NCI-H69 (cell line): ENCODE results near the gene RENBP.

ENCODE experiments used
- DNase-seq: peaks from one replicate; lab custom pipeline; 2025; lab: John Stamatoyannopoulos, UW

Gene RENBP

GRCh38 chrX:153953892-153954557, 9.6 kb upstream of the RENBP start:
- DNase-seq: no peak

GRCh38 chrX:153953342-153953830, 8.9 kb upstream of the RENBP start:
- DNase-seq: peak; percentile 40

DNA sequence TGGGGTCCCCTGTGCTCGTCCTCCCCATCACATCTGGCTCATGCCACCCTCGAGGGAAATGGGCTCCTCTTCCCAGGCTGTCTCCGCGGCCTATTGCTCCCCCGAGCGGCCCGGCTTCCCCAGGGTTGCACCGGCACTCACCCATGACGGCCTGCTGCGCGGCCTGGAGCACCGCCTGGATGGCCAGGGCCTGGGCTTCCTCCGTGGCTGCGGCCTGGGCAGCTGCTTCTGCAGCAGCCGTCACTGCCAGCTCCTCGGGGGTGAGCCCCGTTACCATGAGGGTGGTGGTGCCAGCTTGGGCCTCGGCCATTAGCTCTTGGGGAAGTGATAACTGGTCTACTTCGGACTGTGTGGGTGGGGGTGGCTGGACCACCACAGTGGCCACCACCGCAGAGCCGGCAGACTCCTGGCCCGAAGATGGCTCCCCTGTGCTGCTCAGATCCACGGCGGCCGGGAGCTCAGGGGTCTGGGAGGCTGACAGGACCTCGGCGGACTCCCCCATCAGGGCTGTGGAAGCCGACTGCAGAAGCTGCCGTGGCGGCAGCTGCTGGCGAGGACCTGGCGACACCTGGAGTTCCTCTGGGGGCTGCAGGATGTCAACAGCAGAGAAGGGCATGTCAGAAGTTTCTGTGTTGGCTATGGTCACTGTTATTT, 8.1 kb upstream of the RENBP start:
- DNase-seq: no peak

- no peak for DNase-seq
These were observed 7.4 kb upstream of the RENBP start for GRCh38 chrX:153951683-153952372.

- no peak for DNase-seq
These were observed 5.7 kb upstream of the RENBP start for GRCh38 chrX:153950127-153950526.

DNA sequence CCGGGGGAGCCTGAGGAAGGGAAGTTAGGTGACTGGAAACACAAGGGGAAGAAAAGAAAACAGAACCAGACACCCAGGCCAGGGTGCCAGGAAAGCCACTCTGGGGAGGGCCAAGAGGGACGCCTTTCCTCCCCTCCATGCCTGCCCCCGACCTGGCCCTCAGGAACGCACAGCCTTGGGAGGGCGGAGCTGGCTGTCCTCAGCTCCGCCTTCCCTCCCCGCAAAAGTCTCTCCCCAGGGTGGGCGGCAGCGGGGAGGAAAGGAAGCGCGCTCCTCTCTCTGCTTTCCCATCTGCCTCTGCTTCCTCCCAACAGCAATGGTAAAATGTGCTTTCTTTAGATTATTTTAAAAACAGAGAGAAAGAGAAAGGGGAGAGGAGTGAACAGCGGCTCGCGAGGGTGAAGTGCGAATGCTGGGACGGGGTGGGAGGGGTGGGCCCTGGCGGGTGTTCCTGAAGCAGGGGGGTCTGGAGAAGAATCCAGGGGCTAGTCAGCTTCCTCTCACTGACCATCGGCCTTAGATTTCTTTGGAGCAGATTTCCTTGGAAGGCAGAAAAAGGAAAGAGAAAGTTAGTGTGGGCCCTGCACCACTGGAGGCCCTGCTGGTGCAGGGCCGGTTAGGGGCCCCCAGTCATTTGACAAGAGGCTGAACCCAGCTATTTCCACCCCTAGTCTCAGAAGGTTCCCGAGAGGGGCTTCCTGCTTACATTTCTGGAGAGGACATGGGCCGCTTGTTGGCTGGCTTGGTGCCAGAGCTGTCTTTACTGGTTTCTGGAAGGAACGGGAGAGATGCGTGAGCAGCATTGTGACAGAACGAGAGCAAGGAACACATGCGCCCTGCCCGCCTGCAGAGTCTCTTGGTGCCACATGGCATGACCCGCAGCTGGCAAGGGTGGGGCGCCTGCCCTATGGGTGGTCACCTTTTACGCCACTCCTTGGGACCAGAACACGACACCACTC, 4.7 kb upstream of the RENBP start:
- DNase-seq: no peak

GRCh38 chrX:153948002-153948466, 3.6 kb upstream of the RENBP start:
- DNase-seq: no peak

DNA sequence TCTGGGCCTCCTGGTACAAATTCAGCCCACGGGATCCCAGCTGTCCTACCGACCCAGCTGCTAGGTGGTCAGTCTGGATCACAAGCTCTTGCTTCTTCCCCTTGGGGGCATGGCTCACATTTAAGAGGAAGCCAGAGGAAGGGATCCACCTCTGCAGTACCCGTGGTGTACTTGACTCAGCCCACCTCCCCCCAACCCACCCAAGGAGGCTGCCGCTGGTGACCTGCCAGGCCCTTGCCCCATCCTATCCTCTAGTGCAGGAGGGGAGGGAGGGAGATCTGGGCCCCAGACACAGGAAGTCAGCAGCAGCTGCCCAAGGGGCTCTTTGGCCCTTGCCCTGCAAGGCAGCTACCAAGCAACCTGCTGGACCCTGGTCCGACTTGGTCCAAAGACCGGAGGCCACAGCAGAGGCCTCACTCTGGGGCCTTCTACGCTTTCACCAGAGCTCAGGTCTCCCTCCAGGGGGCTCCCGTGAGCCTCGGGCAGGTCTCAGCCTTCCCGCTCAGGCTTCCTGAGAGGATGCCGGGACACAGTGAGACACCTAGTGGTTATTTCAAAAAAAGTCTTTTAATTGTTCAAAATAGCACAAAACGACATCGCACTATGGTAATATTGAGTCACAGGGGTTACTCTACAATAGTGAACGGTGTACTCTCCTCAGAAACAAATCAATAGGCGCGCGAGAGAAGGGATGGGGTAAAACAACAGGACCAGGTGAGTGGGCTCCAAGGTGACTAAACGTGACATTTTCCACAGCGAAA, 2.7 kb upstream of the RENBP start:
- peak; percentile 79 for DNase-seq

GRCh38 chrX:153945956-153946943, 1.8 kb upstream of the RENBP start:
- no peak for DNase-seq

DNA sequence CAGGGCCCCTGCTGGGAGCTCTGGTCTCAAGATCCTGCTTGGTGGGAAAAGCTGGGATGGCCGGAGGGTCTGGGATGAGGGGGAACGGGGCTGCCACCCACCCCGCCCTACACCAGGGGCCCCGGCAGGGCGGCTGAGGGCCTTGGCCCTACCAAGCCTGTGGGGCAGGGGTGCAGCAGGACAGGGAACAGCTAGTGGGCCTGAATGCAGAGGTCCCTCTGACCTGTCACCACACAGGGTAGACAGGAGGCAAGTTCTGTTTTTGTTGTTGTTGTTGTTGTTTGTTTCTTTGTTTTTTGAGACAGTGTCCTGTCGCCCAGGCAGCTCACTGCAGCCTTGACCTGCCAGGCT, 332 bp upstream of the RENBP start:
- DNase-seq: no peak

DNA sequence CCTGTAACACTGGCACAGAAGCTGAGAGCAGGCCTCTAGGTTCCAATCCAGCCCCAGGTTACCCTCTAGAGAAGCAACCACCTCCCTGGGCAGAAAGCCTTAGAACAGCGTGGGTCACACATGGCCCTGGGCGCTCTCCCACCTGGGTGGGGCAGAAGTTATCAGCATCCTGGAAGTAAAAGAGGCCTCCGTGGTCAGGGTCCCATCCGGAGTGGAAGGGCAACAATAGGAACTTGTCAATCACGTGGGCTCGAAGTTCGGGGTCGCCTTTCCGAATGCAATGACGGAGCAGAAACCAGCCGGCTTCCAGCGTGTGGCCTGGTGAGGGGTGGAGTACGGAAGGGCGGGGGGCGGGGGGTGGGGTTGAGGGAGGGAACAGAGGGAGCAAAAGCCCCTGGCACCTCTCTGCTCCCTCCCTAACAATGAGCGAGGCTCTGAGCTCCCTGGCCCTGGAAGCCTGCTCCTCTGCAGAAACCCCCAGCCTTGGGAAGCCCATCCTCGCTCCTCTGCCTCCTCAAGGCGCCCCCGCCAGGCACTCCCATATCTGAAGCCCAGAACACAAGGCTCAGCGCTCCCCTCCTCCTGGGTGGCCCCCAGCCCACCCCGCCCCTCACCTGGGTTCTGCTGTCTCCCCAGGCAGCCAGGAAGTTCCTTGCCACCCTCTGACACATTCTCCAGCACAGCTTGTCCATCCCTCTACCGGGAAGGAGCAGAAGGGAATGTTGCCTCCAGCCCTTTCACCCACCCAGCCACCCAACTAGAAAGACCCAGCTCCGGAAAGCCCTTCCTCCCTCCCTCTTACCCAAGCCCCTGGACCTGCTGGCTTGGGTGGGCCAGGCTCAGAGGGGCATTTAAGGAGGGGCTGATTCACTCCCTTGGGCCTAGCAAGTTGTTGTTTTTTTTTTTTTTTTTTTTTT, 2.8 kb downstream of the RENBP start:
- DNase-seq: no peak

GRCh38 chrX:153939573-153939972, 4.9 kb downstream of the RENBP start:
- peak; percentile 25 for DNase-seq

DNA sequence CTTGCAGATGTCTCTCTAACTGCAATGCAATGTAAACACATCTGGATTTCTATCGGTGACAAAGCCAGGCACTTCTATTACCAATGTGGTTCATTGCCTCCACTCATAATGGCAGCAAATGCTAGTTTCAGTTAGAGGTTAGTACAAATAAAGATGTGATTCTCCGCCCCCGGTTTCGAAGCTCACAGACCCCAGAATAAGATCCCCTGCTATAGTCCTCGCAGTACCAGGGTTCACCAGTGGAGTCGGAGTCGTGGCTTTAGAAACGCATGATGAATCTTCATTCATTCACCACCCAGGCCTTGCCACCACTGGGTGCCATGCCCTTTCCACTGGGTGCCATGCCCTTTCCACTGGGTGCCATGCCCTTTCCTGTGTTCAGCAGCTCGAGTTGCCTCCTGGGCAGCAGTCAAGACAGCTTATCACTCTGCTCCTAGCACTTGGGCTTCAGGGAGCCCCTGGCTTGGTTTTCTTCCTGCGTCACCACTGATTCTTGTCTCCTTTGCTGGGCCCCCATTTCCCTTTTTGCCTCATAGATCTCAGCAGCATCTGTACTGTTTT, 6.1 kb downstream of the RENBP start:
- no peak for DNase-seq

DNA sequence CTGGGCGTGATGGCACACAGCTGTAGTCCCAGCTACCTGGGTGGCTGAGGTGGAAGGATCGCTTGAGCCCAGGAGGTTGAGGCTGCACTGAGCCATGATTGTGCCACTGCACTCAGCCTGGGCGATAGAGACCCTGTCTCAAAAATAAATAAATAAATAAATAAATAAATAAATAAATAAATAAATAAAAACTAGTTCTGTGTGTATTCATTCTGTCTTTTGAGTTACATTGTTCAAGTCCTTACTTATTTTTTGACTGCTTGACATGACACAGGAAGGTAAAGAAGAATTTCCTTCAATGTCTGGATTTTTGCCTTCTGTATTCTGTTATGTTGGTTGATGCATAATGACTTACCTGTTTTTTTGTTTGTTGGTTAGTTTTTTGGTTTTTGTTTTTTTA, 7.4 kb downstream of the RENBP start:
- DNase-seq: no peak

- DNase-seq: no peak
These were observed 9.1 kb downstream of the RENBP start for GRCh38 chrX:153935326-153935851.

- peak; percentile 89 for DNase-seq
These were observed 9.6 kb downstream of the RENBP start, which contains the start of gene NAA10 for GRCh38 chrX:153934762-153935325. TSS of gene NAA10 (minus strand) at chrX:153935037. CDS start at chrX:153934904, 133 bp downstream.

GRCh38 chrX:153934148-153934761, 10.2 kb downstream of the RENBP start:
- DNase-seq: peak; percentile 17
